ENCODE measurements around the gene CISD3.

- TF ChIP-seq EZH2phosphoT487 (IDR thresholded peaks at IDR 0.05; ENCODE audit: insufficient read depth, low read depth), result no peak
- TF ChIP-seq EZH2 (IDR thresholded peaks at IDR 0.05; ENCODE audit: insufficient read depth, poor library complexity, severe bottlenecking), result no peak
Measured at GRCh38 chr17:38697061-38697820, 32.9 kb upstream of the CISD3 start.

Data from GM23248 (cell line).